ENCODE results near the gene ZSCAN21. TPM values are rescaled to one million over a fixed set of nuclear protein-coding genes. Genes with fewer than 3 reads are reported as not detected.

The ZSCAN21 gene
- total RNA-seq, 2 experiments from 2014 or later = 6.3 to 6.9 TPM

DNA sequence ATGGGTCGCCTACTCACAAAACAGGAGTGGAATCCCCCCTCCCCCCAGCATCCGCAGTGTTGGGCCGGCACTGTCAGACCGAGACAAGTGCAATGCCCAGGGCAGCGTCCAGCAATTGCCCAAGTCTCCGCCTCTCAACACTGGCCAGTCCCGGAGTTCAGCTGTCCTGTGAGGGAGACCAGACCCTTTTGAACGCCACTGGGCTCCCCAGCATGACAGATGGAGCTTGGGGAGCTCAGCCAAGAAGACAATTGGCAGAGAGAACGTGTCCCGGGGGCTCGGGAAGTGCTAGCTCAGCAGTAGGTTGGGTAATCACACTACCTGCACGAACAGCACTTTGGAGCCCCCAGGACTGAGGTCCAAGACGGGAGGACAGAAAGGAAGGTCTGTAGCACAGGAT is 43.9 kb downstream of the ZSCAN21 start:
- H3K4me1 Mint-ChIP-seq (ENCODE audit: low read depth) = peaks cover 48% of the 10 kb centered on the region
- ATAC-seq = no peak
- CTCF ChIA-PET = interaction anchor here (1.9 kb wide), 1 partner anchor 37 kb away, joined by 4 read pairs; no protein-coding TSS in a partner anchor

DNA sequence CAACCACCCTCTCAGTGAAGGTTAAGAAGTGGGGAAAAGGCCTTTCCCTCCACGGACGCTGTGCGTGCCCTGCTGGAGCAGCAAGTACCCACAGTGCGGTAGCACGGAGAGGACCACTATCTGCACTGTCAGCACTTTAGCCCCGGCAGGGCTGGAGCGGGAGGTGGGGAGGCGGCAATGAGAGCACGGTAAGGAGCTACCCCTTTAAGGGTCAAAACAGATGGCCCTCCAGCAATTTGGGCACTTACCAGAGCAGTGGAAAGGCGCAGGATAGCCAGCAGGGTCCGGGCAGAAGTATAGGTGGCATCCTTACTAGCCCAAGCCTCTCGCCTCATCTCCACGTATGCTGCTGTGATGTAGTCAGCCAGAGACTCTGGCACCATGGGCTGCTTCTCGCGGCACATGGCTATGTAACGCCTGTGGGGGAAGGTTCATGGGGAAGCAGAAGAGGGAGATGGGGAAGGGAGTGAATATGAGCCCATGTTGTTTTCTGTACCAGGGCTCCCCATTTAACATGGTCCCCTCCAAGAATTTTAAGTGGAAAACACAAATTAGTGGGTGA is 44.4 kb downstream of the ZSCAN21 start:
- no peak overlapping the region for H3K27ac Mint-ChIP-seq
- DNase-seq (no peak), ATAC-seq (no peak)
- H3K36me3 Mint-ChIP-seq (ENCODE audit: low read depth) = peaks cover 73% of the 10 kb centered on the region
- TF ChIP-seq, protein P1, sequence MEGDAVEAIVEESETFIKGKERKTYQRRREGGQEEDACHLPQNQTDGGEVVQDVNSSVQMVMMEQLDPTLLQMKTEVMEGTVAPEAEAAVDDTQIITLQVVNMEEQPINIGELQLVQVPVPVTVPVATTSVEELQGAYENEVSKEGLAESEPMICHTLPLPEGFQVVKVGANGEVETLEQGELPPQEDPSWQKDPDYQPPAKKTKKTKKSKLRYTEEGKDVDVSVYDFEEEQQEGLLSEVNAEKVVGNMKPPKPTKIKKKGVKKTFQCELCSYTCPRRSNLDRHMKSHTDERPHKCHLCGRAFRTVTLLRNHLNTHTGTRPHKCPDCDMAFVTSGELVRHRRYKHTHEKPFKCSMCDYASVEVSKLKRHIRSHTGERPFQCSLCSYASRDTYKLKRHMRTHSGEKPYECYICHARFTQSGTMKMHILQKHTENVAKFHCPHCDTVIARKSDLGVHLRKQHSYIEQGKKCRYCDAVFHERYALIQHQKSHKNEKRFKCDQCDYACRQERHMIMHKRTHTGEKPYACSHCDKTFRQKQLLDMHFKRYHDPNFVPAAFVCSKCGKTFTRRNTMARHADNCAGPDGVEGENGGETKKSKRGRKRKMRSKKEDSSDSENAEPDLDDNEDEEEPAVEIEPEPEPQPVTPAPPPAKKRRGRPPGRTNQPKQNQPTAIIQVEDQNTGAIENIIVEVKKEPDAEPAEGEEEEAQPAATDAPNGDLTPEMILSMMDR (IDR thresholded peaks at IDR 0.05) = no peak
- H3K4me3 Mint-ChIP-seq = no peak overlapping the region
- no peaks in the 10 kb centered on the region for H3K9me3 Mint-ChIP-seq
- H3K27me3 Mint-ChIP-seq = no peaks in the 10 kb centered on the region
- ChIA-PET CTCF (interaction anchor here (1.9 kb wide), 1 partner anchor 37 kb away, joined by 4 read pairs; no protein-coding TSS in a partner anchor), POLR2A (interaction anchor here (1.0 to 6.7 kb wide), 6 partner anchors 9 to 529 kb away, joined by 3 to 187 read pairs (median 5); partner anchors contain the start of genes AP4M1 and MCM7)
- peaks cover 53% of the 10 kb centered on the region for H3K4me1 Mint-ChIP-seq (ENCODE audit: low read depth)
- intact Hi-C loops (cut with micrococcal nuclease) = no loop called here

More for the DNA sequence above, 43.9 kb downstream of the ZSCAN21 start:
- POLR2A ChIA-PET = interaction anchor here (1.0 to 6.7 kb wide), 7 partner anchors 9 to 528 kb away, joined by 3 to 187 read pairs (median 7); partner anchors contain the start of genes AP4M1, CNPY4, MCM7 and ZNF3
- no peak overlapping the region for H3K27ac Mint-ChIP-seq
- H3K9me3 Mint-ChIP-seq = no peaks in the 10 kb centered on the region
- TF ChIP-seq, protein P1 (IDR thresholded peaks at IDR 0.05) = no peak
- H3K36me3 Mint-ChIP-seq (ENCODE audit: low read depth) = peaks cover 68% of the 10 kb centered on the region
- intact Hi-C loops (cut with micrococcal nuclease) = no loop called here
- H3K4me3 Mint-ChIP-seq = no peak overlapping the region
- DNase-seq = no peak
- H3K27me3 Mint-ChIP-seq = no peaks in the 10 kb centered on the region

DNA sequence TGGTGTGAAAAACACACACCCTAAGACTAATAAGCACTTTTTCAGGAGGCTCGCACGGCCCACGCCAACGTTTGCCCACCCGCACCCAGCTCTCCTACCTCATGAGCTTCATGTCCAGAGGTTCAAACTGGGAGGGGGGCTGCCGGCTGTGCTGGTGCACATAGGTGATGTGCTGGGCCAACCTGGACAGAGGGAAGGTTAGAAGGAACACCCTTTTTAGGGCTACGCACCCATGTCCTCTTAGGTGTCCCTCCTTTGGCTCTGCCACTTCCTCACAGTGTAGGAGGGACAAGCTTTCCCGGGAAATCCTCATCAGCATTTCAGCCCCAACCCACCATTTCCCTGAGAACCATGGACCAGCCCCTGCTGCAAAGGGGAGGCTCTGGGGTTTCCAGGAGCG is 45.7 kb downstream of the ZSCAN21 start:
- CTCF ChIA-PET = interaction anchor here (0.9 kb wide), 1 partner anchor 78 kb away, joined by 3 read pairs; no protein-coding TSS in a partner anchor
- H3K4me3 Mint-ChIP-seq = no peak overlapping the region
- H3K9me3 Mint-ChIP-seq = no peaks in the 10 kb centered on the region
- DNase-seq (no peak), ATAC-seq (no peak)
- peaks cover 55% of the 10 kb centered on the region for H3K4me1 Mint-ChIP-seq (ENCODE audit: low read depth)
- peak overlapping the region; percentile 5 for H3K27ac Mint-ChIP-seq
- POLR2A ChIA-PET = interaction anchor here (0.7 to 3.2 kb wide), 11 partner anchors 9 to 339 kb away, joined by 3 to 12 read pairs (median 5); partner anchors contain the start of gene PVRIG
- peaks cover 84% of the 10 kb centered on the region for H3K36me3 Mint-ChIP-seq (ENCODE audit: low read depth)
- TF ChIP-seq, protein P1 (IDR thresholded peaks at IDR 0.05) = no peak
- intact Hi-C loops (cut with micrococcal nuclease) = no loop called here
- no peaks in the 10 kb centered on the region for H3K27me3 Mint-ChIP-seq

DNA sequence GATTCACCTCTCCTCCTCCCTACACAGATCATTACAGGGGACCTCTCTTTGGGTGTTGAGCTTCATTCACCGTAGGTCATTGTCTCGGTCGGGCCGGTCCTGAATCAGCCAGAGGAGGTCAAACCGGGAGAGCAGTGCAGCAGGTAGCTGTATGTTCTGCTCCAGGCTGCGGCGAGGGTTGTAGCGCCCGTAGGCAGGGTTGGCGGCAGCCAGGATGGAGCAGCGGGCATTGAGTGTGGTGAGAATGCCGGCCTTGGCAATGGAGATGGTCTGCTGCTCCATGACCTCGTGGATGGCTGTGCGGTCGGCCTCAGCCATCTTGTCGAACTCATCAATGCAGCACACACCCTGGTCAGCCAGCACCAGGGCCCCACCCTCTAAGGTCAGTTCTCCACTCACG is 46.1 kb downstream of the ZSCAN21 start:
- no peaks in the 10 kb centered on the region for H3K9me3 Mint-ChIP-seq
- peaks cover 53% of the 10 kb centered on the region for H3K4me1 Mint-ChIP-seq (ENCODE audit: low read depth)
- H3K27me3 Mint-ChIP-seq = no peaks in the 10 kb centered on the region
- ATAC-seq (no peak), DNase-seq (no peak)
- peak overlapping the region; percentile 5 for H3K27ac Mint-ChIP-seq
- no peak overlapping the region for H3K4me3 Mint-ChIP-seq
- peaks cover 88% of the 10 kb centered on the region for H3K36me3 Mint-ChIP-seq (ENCODE audit: low read depth)
- intact Hi-C loops (cut with micrococcal nuclease) = no loop called here
- POLR2A ChIA-PET = interaction anchor here (1.0 to 3.2 kb wide), 9 partner anchors 9 to 124 kb away, joined by 3 to 12 read pairs (median 5); partner anchors contain the start of gene PVRIG
- CTCF ChIA-PET = interaction anchor here (0.9 kb wide), 1 partner anchor 78 kb away, joined by 3 read pairs; no protein-coding TSS in a partner anchor
- TF ChIP-seq, protein P1 (IDR thresholded peaks at IDR 0.05) = no peak

DNA sequence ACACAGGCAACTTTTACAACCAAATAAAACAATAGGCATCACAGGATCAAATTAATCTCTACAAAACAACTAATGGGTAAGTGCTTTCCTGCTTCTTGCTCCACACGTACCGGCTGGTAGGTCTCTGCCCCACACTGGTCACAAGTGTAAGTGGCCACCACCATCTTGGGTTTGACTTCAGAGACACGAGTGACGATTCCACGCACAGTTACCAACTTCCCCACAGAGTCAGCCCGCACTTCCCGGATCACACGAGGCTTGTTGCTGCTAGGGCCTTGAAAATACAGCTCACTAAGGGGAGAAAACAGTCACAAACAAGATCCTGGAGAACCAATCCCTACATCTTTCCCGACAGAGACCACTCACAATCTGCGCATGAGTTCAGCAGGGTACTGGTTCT is 49.3 kb downstream of the ZSCAN21 start:
- CTCF ChIA-PET = interaction anchor here (2.5 kb wide), 1 partner anchor 8 kb away, joined by 10 read pairs; no protein-coding TSS in a partner anchor
- H3K9me3 Mint-ChIP-seq = no peaks in the 10 kb centered on the region
- H3K36me3 Mint-ChIP-seq (ENCODE audit: low read depth) = peaks cover 61% of the 10 kb centered on the region
- ATAC-seq (no peak), DNase-seq (no peak)
- intact Hi-C loops (cut with micrococcal nuclease) = no loop called here
- no peaks in the 10 kb centered on the region for H3K27me3 Mint-ChIP-seq
- peak overlapping the region; percentile 95 for H3K27ac Mint-ChIP-seq
- POLR2A ChIA-PET = interaction anchor here (0.6 to 8.5 kb wide), 6 partner anchors 8 to 28 kb away, joined by 3 to 187 read pairs (median 31); partner anchors contain the start of genes COPS6 and MBLAC1
- peak overlapping the region; percentile 91 for H3K4me3 Mint-ChIP-seq
- peaks cover 49% of the 10 kb centered on the region for H3K4me1 Mint-ChIP-seq (ENCODE audit: low read depth)
- TF ChIP-seq, protein P1 (IDR thresholded peaks at IDR 0.05) = no peak
